ENCODE data around the gene ABCC4.

GRCh38 chr13:95237310-95237870 is 63.9 kb downstream of the ABCC4 start:
- TF ChIP-seq CTCF (IDR thresholded peaks at IDR 0.05) = no peak
- TF ChIP-seq POLR2AphosphoS5 (IDR thresholded peaks at IDR 0.05; ENCODE audit: insufficient read depth in 1 of 2, low read depth in 1 of 2) = no peak

Measured in vagina (tissue), 2 donors.